ENCODE measurements around the gene ERC1. TPM values are rescaled to one million over a fixed set of nuclear protein-coding genes. Genes with fewer than 3 reads are reported as not detected.
"Not testable (repeated sequence)": the region's sequence is repeated elsewhere in the genome, so short reads cannot be mapped to it uniquely, and the experiment has no call there.

The ERC1 gene
- total RNA-seq, 2 donors from 2014 or later: 40.3 to 43.0 TPM

DNA sequence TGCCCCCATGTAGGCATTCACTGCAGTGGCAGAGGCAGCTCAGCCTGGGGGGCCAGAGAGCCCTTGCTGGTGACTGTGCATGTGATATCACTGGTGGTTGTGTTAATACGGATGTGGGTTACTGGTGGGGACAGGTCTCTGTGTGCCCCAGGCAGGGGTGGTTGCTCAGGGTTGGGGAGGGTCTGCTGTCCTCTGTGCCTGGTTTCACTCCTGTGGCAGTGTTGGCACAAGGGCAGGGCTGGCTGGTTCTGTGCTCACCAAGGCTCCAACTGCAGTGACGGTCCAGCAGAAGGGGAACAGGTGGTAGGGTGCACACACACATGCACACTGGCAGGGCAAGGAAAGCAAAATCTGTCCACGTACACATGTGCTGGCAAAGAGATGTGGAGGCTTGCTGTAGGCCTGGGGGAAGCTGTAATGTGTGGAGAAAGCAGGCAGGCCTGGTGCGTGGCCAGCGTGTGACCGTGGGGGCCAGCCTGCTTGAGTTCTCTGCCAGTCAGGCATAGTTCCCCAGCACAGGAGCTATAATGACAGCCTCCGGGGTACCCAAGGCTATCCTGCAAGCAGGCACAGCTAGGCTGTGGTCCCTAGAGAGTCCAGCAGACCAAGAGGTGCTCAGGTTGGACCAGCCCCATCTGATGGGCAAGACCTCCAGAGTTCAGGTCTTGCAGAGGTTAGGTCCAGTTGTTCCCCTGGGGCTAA, 348.7 kb downstream of the ERC1 start:
- Histone ChIP-seq H3K36me3 (no peaks in the 10 kb centered on the region), H3K9me3 (no peaks in the 10 kb centered on the region), H3K4me3 (no peak overlapping the region), H3K27me3 (no peaks in the 10 kb centered on the region), H3K27ac (no peak overlapping the region), H3K4me1 (peaks cover 0 to 28% of the 10 kb centered on the region in 2 donors)
- TF ChIP-seq, protein P1, sequence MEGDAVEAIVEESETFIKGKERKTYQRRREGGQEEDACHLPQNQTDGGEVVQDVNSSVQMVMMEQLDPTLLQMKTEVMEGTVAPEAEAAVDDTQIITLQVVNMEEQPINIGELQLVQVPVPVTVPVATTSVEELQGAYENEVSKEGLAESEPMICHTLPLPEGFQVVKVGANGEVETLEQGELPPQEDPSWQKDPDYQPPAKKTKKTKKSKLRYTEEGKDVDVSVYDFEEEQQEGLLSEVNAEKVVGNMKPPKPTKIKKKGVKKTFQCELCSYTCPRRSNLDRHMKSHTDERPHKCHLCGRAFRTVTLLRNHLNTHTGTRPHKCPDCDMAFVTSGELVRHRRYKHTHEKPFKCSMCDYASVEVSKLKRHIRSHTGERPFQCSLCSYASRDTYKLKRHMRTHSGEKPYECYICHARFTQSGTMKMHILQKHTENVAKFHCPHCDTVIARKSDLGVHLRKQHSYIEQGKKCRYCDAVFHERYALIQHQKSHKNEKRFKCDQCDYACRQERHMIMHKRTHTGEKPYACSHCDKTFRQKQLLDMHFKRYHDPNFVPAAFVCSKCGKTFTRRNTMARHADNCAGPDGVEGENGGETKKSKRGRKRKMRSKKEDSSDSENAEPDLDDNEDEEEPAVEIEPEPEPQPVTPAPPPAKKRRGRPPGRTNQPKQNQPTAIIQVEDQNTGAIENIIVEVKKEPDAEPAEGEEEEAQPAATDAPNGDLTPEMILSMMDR (IDR thresholded peaks at IDR 0.05): no peak
- DNase-seq (ENCODE audit: low spot score): no peak

GRCh38 chr12:1341270-1341669, 350.2 kb downstream of the ERC1 start:
- not testable (repeated sequence) for DNase-seq (ENCODE audit: low spot score); H3K27ac ChIP-seq; H3K9me3 ChIP-seq; H3K4me3 ChIP-seq; H3K27me3 ChIP-seq; H3K36me3 ChIP-seq
- H3K4me1 ChIP-seq: peaks cover 0 to 28% of the 10 kb centered on the region in 2 donors

DNA sequence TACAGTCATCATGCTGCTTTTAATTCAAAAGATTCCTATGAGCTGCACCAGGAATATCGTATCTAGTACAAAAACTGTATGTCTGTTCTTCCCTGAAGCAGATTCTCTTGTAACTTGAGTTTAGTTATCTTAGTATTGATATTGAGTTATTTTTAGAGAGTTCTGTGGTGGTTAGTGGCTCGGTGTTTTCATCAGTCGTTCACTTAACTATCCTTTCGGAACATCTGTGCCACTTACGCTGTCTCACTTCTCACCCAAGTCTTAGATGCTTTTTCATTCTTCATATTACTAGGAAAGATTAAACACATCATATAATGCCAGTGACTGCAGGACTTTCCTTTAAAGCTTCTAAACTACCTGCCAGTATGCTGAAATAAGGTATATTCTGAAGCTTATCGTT, 352.4 kb downstream of the ERC1 start:
- Histone ChIP-seq H3K4me3 (no peak overlapping the region), H3K9me3 (no peaks in the 10 kb centered on the region), H3K27ac (peak overlapping the region in 1 of 2 donors; percentile 1), H3K4me1 (peaks cover 0 to 27% of the 10 kb centered on the region in 2 donors), H3K27me3 (no peaks in the 10 kb centered on the region), H3K36me3 (no peaks in the 10 kb centered on the region)
- no peak for DNase-seq (ENCODE audit: low spot score)
- TF ChIP-seq, protein P1 (IDR thresholded peaks at IDR 0.05): no peak

- no peak for DNase-seq (ENCODE audit: low spot score)
- TF ChIP-seq, protein P1 (IDR thresholded peaks at IDR 0.05): no peak
- Histone ChIP-seq H3K4me3 (no peak overlapping the region), H3K27ac (no peak overlapping the region), H3K9me3 (no peaks in the 10 kb centered on the region), H3K4me1 (peaks cover 0 to 19% of the 10 kb centered on the region in 2 donors), H3K36me3 (no peaks in the 10 kb centered on the region), H3K27me3 (no peaks in the 10 kb centered on the region)
Measured at GRCh38 chr12:1344245-1344644, 353.2 kb downstream of the ERC1 start.

GRCh38 chr12:1346126-1346525, 355.1 kb downstream of the ERC1 start:
- no peaks in the 10 kb centered on the region for H3K36me3 ChIP-seq
- peaks cover 0 to 16% of the 10 kb centered on the region in 2 donors for H3K4me1 ChIP-seq
- no peak overlapping the region for H3K27ac ChIP-seq
- H3K4me3 ChIP-seq: no peak overlapping the region
- no peaks in the 10 kb centered on the region for H3K9me3 ChIP-seq
- no peaks in the 10 kb centered on the region for H3K27me3 ChIP-seq
- no peak for DNase-seq (ENCODE audit: low spot score)
- TF ChIP-seq, protein P1 (IDR thresholded peaks at IDR 0.05): no peak

DNA sequence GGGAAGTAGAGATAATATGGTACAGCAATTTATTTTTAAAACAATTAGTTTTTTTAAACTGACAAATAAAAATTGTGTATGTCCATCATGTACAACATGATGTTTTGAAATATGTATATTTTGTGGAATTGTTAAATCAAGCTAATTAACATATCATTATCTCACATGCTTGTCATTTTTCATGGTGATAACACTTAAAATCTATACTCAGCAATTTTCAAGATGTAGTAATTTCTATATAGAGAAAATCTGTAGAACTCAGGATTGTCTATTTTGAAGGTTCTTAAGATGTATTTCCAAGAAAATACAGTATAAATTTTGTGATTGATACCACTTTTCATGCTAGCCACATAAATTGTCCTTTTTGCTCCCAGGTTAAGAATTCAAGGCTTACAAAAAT, 356.3 kb downstream of the ERC1 start:
- H3K4me1 ChIP-seq: peaks cover 0 to 16% of the 10 kb centered on the region in 2 donors
- H3K9me3 ChIP-seq: no peaks in the 10 kb centered on the region
- TF ChIP-seq, protein P1 (IDR thresholded peaks at IDR 0.05): no peak

More for the DNA sequence above, 356.3 kb downstream of the ERC1 start:
- H3K27ac ChIP-seq: no peak overlapping the region
- H3K27me3 ChIP-seq: no peaks in the 10 kb centered on the region
- no peak for DNase-seq (ENCODE audit: low spot score)
- no peak overlapping the region for H3K4me3 ChIP-seq
- no peaks in the 10 kb centered on the region for H3K36me3 ChIP-seq

Data from right atrium auricular region (tissue), 2 donors.